H1 (cell line): ENCODE measurements around the gene GNAQ. TPM values are rescaled to one million over a fixed set of nuclear protein-coding genes. Genes with fewer than 3 reads are reported as not detected.

ENCODE experiments used
- CTCF ChIP-seq, 3 experiments: IDR thresholded peaks; 1 replicate in 2 of 3; 2 replicates in 1 of 3; pipeline versions ENCODE4 v1.5.1 to v1.6.1; 2011; ENCODE audit warnings: low read length in 3 of 3, mild to moderate bottlenecking in 3 of 3, inconsistent platforms in 2 of 3, low read depth in 1 of 3, moderate library complexity in 1 of 3; ENCODE audit not compliant: insufficient read depth in 1 of 3; ENCODE audit errors: control extremely low read depth in 1 of 3
- JUND ChIP-seq: IDR thresholded peaks from 2 replicates; pipeline ENCODE4 v1.6.1; 2011; ENCODE audit warnings: mild to moderate bottlenecking, improper control_type of control experiment, low read length
- SRF ChIP-seq: IDR thresholded peaks from 2 replicates; pipeline ENCODE4 v1.6.1; 2011; ENCODE audit warnings: mild to moderate bottlenecking, low read depth, low read length, moderate library complexity
- polyA plus RNA-seq, 7 experiments: library from polyadenylated mRNA; depleted of rRNA in 3 of 7; stranded (reverse) in 5 of 7; unstranded in 2 of 7; fragments of >200 nt in 5 of 7; fragments of 200-250 nt in 2 of 7; gene quantifications; 1 replicate in 5 of 7; 2 replicates in 1 of 7; 4 replicates in 1 of 7; pipeline versions ENCODE4 v1.2.1 to v1.2.3, GENCODE V29; 2011 to 2013; ENCODE audit warnings: missing spikeins in 2 of 7, mixed read lengths in 2 of 7
- total RNA-seq: library from RNA; stranded (reverse); fragmentation: NEBNext Ultra II Directional; extraction: Animal tissue kit (Norgen Biotek cat#: 25700); gene quantifications from 2 replicates; pipeline ENCODE4 v1.2.1, GENCODE V29; 2021

GNAQ gene
- total and polyA plus RNA-seq, 2 of the 8 experiments (the other 6 are each of a cell fraction or from before 2014, with no cell fraction given), result 22.8 to 63.8 TPM

GRCh38 chr9:77951369-77951768, 80.2 kb downstream of the GNAQ start (continued):
- TF ChIP-seq JUND, result no peak
- no peak for TF ChIP-seq CTCF (IDR thresholded peaks at IDR 0.05; ENCODE audit: control extremely low read depth in 1 of 3, insufficient read depth in 1 of 3, low read depth in 1 of 3, low read length in 3 of 3)
- no peak for TF ChIP-seq SRF
